NCI-H1092 (cell line): ENCODE measurements around the gene MZB1.
"Not testable (repeated sequence)": the region's sequence is repeated elsewhere in the genome, so short reads cannot be mapped to it uniquely, and the experiment has no call there.

Experiments
- DNase-seq: peaks from one replicate; lab custom pipeline; 2025; lab: John Stamatoyannopoulos, UW

MZB1 gene

GRCh38 chr5:139391570-139392323 lies 2.0 kb upstream of the MZB1 start:
- no peak for DNase-seq

DNA sequence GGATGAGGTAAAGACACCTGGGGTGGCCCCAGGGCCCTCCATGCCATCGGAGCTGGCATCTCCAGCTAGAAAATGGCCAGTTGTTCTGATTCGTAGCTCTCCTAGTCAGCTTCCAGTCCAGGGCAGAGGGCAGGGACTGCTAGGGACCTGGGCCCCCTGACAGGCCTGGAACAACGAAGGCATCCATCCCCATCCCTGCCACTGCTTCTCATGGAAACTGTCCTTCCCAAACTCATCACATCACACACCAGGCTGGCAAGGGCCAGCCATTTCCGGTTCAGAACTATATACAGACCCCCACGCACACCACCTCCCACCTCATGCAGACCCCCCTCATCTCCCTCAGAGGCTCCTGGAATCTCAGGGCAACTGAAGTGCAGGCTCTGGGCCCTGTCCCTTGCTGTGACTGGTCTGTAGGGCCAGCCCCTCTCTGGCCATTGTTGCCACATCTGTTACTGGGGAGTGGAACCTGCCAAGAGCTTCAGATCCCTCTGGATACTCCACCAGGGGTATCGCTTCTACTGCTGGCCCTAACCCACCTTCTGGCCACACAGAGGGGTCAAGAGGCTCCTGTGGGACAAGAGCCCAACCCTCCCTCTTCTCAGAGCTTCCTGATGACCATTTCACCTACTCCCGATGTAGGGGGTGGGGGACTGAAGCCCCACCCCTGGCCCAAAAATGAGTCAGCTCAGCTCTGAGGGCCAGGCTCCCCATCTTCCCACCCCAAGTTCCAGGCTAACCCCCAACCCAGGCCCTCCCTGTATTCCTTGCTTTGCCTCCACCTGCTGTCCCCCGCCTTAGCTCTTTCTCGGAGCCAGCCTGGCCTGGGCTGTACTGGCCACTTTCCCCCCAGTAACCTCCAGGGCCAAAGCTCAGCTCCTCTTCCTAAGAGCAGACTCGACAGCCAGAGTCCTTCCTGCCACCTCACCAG lies 1.2 kb upstream of the MZB1 start:
- no peak for DNase-seq

DNA sequence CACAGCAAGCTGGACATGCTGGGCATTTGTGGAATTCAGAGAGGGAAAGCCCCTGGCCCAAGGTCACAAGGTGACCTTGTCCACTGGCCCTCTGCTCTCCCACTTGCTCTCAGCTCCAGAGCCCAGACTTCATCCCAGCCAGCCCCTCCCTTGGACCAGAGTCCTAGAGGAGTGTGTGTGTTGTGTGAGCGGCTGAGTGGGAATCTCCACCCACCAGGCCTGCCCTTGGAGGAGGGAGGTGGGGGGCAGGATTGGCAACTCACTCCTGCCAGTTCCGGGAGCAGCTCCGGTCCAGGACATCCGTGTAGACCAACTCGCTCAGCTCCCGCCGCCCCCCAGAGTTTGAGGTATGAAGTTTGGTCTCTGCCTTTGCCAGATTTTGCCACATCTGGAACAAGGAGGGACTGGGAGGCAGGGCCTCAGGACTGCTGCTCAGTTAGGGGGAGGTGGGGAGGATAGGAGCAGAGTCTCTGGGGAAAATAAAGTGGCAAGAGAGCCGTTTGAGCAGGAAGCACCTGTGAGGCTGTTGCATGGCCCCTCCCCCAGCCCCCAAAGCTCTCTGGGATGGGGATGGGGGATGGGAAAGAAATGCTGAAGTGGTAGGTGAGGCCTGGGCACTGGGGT lies 1.4 kb downstream of the MZB1 start:
- no peak for DNase-seq

- DNase-seq, result no peak
These were observed 2.0 kb downstream of the MZB1 start for GRCh38 chr5:139387611-139388197.

DNA sequence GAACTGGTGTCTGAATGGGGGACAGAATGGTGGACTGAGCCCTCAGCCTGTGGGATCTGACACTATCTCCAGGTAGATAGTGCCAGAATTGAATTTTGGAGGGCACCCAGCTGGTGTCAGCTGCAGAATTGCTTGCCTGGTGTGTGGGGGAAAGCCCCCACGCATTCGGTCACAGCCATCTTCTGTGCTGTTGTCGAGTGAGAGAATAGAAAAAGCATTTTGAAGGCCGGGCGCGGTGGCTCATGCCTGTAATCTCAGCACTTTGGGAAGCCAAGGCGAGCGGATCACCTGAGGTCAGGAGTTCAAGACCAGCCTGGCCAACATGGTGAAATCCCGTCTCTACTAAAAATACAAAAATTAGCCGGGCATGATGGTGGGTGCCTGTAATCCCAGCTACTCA lies 2.8 kb downstream of the MZB1 start:
- DNase-seq, result not testable (repeated sequence)

DNA sequence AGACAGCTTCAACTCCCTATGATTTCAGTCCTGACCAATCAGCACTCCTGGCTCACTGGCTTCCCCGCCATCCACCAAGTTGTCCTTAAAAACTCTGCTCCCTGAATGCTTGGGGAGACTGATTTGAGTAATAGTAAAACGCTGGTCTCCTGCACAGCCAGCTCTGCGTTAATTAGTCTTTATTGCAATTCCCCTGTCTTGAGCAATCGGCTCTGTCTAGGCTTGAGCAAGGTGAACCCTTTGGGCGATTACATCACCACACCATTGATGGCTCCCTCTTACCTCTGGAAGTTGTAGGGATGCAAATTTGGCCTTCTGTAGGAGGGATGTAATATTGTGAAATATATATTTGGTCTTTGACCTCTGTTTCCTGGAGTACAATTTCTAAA lies 3.7 kb downstream of the MZB1 start:
- DNase-seq, result no peak

- no peak for DNase-seq
These were observed 4.4 kb downstream of the MZB1 start for GRCh38 chr5:139385061-139386049.

DNA sequence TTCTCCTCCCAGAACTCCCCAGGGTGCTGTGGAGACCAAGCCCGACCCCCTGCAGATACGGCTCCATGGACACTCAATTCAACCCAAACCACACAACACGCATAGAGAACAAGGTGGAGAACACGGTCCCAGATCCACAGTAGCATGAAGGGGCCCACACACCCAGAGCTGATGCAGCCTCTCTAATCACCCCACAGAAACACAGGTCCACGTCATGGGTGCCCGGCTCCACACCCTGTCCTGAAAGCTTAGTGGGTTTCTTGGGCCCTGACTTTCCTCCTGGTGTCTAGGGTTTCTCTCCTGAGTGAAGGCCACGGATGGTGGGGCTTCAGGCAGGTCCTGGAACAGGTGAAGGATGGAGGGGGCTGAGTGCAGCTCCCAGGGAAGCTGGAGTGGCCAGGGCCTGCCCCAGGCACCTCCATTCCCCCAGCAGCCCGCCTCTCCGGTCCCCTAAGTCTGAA lies 5.1 kb downstream of the MZB1 start:
- no peak for DNase-seq

- DNase-seq, result no peak
These were observed 5.6 kb downstream of the MZB1 start for GRCh38 chr5:139383993-139384590.

GRCh38 chr5:139383275-139383992 lies 6.3 kb downstream of the MZB1 start, which contains the start of gene SLC23A1:
Gene SLC23A1 (minus strand): TSS chr5:139383297. CDS start chr5:139383253, 44 bp downstream.
- no peak for DNase-seq

DNA sequence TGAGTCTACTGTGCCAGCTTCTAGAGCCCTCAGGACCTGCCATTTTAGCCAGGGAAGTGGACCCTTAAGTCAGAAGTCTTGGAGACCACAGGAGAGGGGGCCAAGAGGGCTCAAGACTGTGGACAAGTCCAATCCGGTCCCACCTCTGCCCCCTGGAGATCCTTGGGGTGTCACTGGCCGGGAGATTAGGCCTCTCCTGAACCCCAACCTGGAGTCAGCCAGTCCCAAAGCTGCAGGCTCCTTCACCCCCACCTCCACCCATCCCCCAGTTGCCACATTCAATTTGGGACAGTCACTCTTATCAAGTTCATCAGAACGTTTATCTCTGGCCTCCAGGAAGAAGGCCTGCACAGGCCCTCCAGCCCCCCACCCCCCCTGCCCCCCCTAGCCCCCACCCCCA lies 6.9 kb downstream of the MZB1 start:
- DNase-seq, result no peak

GRCh38 chr5:139381837-139382761 lies 7.6 kb downstream of the MZB1 start:
- no peak for DNase-seq

DNA sequence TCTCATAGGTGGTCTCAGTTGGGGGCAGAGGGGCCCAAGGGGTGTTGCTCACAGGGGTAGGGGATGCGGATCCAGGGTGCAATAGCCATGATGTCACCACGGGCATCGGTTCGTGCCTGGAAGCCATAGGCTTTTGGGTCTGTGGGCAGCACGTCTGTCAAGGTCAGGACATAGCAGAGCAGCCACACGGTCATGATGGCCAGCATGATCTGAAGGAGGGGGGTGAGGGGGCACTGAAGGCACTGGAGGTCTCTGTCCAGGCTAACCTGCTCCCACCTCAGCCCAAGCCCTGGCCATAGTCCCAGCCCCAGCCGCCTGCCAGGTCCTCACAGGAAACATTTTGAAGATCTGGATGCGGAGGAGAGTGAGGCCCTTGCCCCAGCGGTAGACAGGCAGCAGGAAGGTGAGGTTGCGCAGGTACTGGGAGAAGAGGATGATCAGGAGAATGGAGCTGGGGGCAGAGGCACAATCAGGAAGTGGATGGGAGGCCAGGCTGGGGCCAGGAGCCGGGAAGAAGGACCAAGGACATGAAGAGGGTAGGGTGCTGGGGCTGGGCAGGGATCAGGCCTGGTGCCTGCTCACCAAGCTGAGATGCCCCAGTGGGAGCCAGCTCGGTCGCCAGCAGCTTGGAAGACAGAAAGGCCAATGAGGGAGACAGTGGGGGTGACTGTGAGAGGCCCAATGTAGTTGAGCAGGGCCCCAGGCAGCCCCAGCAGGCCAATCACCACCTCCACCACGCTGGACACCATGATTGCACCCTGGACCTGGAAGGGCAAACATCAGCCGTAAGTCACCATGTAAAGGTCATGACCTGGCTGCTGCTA lies 9.9 kb downstream of the MZB1 start:
- DNase-seq, result no peak

GRCh38 chr5:139378941-139379361 lies 10.8 kb downstream of the MZB1 start:
- no peak for DNase-seq

DNA sequence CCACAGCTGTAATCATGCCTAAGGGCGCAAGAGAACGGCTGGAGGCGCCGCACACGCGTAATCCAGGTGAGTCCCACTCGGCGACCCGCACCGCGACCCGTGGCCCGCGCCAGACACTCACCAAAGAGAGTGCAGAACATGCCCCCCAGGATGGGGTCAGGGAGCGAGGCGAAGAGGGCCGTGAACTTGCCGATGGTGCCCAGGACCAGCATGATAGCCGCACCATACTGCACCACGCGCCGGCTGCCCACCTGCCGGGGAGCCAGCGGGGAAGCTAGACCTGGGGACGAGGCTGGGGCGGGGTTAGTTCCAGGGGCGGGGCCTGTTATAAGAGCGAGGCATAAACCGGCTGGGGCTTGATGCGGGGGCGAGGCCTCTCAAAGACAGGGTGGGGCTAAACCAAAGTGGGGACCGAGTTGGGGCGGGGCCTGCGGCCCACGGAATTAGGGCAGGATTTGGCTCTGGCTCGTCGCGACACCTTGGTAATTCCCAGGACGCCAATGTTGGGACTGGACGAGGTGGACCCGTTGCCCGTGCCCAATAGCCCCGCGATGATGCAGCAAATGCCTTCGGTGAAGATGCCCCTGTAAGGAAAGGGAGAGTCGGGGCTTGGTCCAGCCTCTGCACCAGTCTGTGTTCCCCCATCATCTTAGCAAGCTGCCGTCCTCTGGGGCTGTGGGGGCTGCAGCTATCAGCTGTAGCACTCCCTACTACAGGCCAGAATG lies 11.4 kb downstream of the MZB1 start:
- DNase-seq, result no peak

- DNase-seq, result no peak
These were observed 12.5 kb downstream of the MZB1 start for GRCh38 chr5:139377226-139377625.

DNA sequence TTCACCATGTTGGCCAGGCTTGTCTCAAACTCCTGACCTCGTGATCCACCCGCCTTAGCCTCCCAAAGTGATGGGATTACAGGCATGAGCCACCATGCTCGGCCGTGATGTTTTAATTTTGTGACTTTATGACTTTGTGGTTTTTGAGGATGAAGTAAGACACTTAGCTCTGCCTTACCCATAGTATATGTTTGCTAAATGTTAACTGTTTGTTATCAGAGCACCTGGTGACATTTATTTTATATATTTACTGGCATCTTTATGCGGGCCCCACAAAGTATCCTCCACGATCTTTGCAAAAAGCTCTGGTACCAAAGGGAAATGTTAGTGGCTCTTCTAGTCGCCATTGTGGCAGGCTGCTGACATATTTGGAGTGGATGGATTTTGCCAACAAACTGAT lies 13.3 kb downstream of the MZB1 start:
- no peak for DNase-seq
